Caco-2 (cell line): ENCODE data around the gene LHPP. TPM values are rescaled to one million over a fixed set of nuclear protein-coding genes. Genes with fewer than 3 reads are reported as not detected.

Experiments
- BruUV-seq: library from RNA; stranded (reverse); fragments of 400-500 nt; replicated peaks from 2 replicates; lab custom pipeline; 2021; lab: Mats Ljungman, UMichigan
- CTCF ChIA-PET: fragments of 300-600 bp; sonication (Branson Sonifier 250); formaldehyde crosslinking; loops from one replicate; lab custom pipeline; 2022; ENCODE audit warnings: antibody characterized with exemption; lab: Charles Lee
- POLR2A ChIA-PET: fragments of 300-600 bp; sonication (Branson Sonifier 250); formaldehyde crosslinking; loops from one replicate; lab custom pipeline; 2022; ENCODE audit warnings: antibody characterized with exemption; lab: Charles Lee
- DNase-seq, 2 experiments: peaks; one replicate each; pipeline versions ENCODE4 v3.0.0 to v3.0.0-alpha.2; 2020 to 2022
- H3K27me3 ChIP-seq: replicated peaks from 2 replicates; pipeline ENCODE4 v1.6.0; 2011; ENCODE audit warnings: low read length; ENCODE audit not compliant: control insufficient read depth, insufficient read depth
- H3K36me3 ChIP-seq: 2 replicates; pipeline ENCODE4 v1.5.1; 2011; ENCODE audit warnings: low read length; ENCODE audit not compliant: control insufficient read depth, insufficient read depth
- H3K4me1 ChIP-seq: fragments of 250-450 bp; sonication (Bioruptor Pico); 2 replicates; pipeline ENCODE4 v1.5.1; 2020; ENCODE audit warnings: mild to moderate bottlenecking
- H3K4me3 ChIP-seq: 2 replicates; pipeline ENCODE4 v1.5.1; 2011; ENCODE audit warnings: low read depth, mild to moderate bottlenecking, control low read depth, low read length
- H3K9me3 ChIP-seq: fragments of 250-450 bp; sonication (Bioruptor Pico); 2 replicates; pipeline ENCODE4 v1.5.1; 2020; ENCODE audit warnings: mild to moderate bottlenecking, moderate library complexity
- H3K27ac Mint-ChIP-seq: one replicate; pipeline ENCODE4 v1.8.0; 2022; ENCODE audit warnings: mixed read lengths; ENCODE audit not compliant: unreplicated experiment
- H3K27me3 Mint-ChIP-seq: one replicate; pipeline ENCODE4 v1.8.0; 2022; ENCODE audit warnings: mixed read lengths; ENCODE audit not compliant: insufficient read depth, unreplicated experiment
- H3K36me3 Mint-ChIP-seq: one replicate; pipeline ENCODE4 v1.8.0; 2022; ENCODE audit warnings: mild to moderate bottlenecking, mixed read lengths; ENCODE audit not compliant: insufficient read depth, unreplicated experiment
- H3K4me1 Mint-ChIP-seq: one replicate; pipeline ENCODE4 v1.8.0; 2022; ENCODE audit warnings: low read depth, mixed read lengths; ENCODE audit not compliant: unreplicated experiment
- H3K4me3 Mint-ChIP-seq: one replicate; pipeline ENCODE4 v1.8.0; 2022; ENCODE audit warnings: mild to moderate bottlenecking, moderate library complexity, mixed read lengths; ENCODE audit not compliant: unreplicated experiment
- H3K9me3 Mint-ChIP-seq: one replicate; pipeline ENCODE4 v1.8.0; 2022; ENCODE audit warnings: mixed read lengths; ENCODE audit not compliant: unreplicated experiment
- intact Hi-C: fragments of 100-400 bp; cut with micrococcal nuclease; formaldehyde crosslinking; loops from one replicate; pipeline ENCODE4 v1.10.0; 2022; ENCODE audit not compliant: unreplicated experiment
- total RNA-seq: library from RNA; stranded (reverse); gene quantifications from 2 replicates; pipeline ENCODE4 v1.2.3, GENCODE V29; 2022
- TF ChIP-seq, protein P1 (sequence below), 2 experiments: fragments of 200-600 bp in 1 of 2; IDR thresholded peaks; 1 replicate in 1 of 2; 2 replicates in 1 of 2; pipeline versions ENCODE4 v1.5.1 to v1.8.0; 2011 to 2022; ENCODE audit warnings: antibody characterized with exemption in 1 of 2, control low read depth in 1 of 2, inconsistent platforms in 1 of 2, low read depth in 1 of 2, low read length in 1 of 2, mild to moderate bottlenecking in 1 of 2, moderate library complexity in 1 of 2; ENCODE audit not compliant: insufficient read depth in 1 of 2, severe bottlenecking in 1 of 2, unreplicated experiment in 1 of 2

Gene LHPP
- total RNA-seq, 1 experiment from 2014 or later: 15.9 TPM

DNA sequence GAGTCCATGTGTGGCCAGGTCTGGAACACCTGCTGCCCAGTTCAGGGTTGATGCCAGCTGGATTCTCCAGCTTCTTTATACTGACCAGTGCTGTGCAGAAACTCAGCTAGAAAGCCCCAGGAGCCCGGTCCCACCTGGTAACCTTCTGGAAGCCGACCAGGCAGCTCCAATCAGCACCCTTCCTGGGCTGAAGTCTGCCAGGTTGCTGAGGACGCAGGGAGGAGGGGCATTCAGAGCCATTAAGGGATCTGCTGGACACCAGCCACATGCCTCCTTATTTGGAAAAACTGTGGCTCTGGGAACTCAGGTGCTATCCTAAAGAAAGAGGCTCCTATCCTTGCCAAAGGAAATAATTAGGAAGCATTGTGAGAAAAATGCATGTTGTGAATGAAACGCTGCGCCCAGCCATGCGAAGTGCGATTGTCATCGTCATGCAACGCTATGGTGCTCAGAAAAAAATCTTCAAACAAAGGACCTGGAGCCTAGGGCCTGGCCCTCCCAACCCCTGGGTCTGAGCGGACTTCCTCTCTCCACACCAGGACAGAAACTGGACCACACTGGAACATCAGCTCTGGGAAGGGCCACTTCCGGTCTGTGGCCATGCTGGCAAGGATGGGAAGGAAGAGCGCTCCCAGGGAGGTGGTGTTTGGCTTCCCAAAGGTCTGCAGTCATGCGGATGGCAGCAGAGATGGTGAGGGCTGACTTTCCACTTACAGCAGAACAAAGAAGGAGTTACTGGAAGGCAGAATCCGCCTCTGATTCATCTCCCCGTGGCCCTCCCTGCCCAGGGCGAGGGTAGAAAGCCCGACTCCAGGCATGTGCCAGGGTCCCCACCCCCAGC is 192.4 kb downstream of the LHPP start:
- no TSS peak for BruUV-seq
- Mint-ChIP-seq H3K27me3 (no peaks in the 10 kb centered on the region), H3K36me3 (no peaks in the 10 kb centered on the region), H3K4me1 (peaks cover 7% of the 10 kb centered on the region), H3K4me3 (no peak overlapping the region), H3K9me3 (no peaks in the 10 kb centered on the region), H3K27ac (no peak overlapping the region)
- Histone ChIP-seq H3K9me3 (no peaks in the 10 kb centered on the region), H3K4me3 (no peak overlapping the region), H3K4me1 (no peaks in the 10 kb centered on the region; the same call in 1 of the 2 replicates), H3K27me3 (no peaks in the 10 kb centered on the region), H3K36me3 (no peaks in the 10 kb centered on the region)
- no peak for DNase-seq
- CTCF ChIA-PET: no interaction called here
- TF ChIP-seq, protein P1, sequence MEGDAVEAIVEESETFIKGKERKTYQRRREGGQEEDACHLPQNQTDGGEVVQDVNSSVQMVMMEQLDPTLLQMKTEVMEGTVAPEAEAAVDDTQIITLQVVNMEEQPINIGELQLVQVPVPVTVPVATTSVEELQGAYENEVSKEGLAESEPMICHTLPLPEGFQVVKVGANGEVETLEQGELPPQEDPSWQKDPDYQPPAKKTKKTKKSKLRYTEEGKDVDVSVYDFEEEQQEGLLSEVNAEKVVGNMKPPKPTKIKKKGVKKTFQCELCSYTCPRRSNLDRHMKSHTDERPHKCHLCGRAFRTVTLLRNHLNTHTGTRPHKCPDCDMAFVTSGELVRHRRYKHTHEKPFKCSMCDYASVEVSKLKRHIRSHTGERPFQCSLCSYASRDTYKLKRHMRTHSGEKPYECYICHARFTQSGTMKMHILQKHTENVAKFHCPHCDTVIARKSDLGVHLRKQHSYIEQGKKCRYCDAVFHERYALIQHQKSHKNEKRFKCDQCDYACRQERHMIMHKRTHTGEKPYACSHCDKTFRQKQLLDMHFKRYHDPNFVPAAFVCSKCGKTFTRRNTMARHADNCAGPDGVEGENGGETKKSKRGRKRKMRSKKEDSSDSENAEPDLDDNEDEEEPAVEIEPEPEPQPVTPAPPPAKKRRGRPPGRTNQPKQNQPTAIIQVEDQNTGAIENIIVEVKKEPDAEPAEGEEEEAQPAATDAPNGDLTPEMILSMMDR (IDR thresholded peaks at IDR 0.05; ENCODE audit: insufficient read depth in 1 of 2, low read depth in 1 of 2, low read length in 1 of 2, severe bottlenecking in 1 of 2, unreplicated experiment in 1 of 2): no peak
- intact Hi-C loops: no loop called here
- POLR2A ChIA-PET: no interaction called here

- Mint-ChIP-seq H3K9me3 (no peaks in the 10 kb centered on the region), H3K4me1 (peaks cover 7% of the 10 kb centered on the region), H3K36me3 (no peaks in the 10 kb centered on the region), H3K27me3 (no peaks in the 10 kb centered on the region), H3K27ac (no peak overlapping the region), H3K4me3 (no peak overlapping the region)
- ChIA-PET CTCF (no interaction called here), POLR2A (no interaction called here)
- DNase-seq: no peak
- H3K4me3 ChIP-seq: no peak overlapping the region
- TF ChIP-seq, protein P1 (IDR thresholded peaks at IDR 0.05; ENCODE audit: insufficient read depth in 1 of 2, low read depth in 1 of 2, low read length in 1 of 2, severe bottlenecking in 1 of 2, unreplicated experiment in 1 of 2): no peak
- H3K36me3 ChIP-seq: no peaks in the 10 kb centered on the region
- no peaks in the 10 kb centered on the region; the same call in 1 of the 2 replicates for H3K4me1 ChIP-seq
- H3K27me3 ChIP-seq: no peaks in the 10 kb centered on the region
- no peaks in the 10 kb centered on the region for H3K9me3 ChIP-seq
- intact Hi-C loops: no loop called here
- BruUV-seq: no TSS peak
Measured at GRCh38 chr10:124654686-124655085, 193.1 kb downstream of the LHPP start.

- intact Hi-C loops: no loop called here
- H3K36me3 ChIP-seq: no peaks in the 10 kb centered on the region
- no peaks in the 10 kb centered on the region for H3K27me3 Mint-ChIP-seq
- peaks cover 7% of the 10 kb centered on the region for H3K4me1 Mint-ChIP-seq
- no TSS peak for BruUV-seq
- no peak overlapping the region for H3K27ac Mint-ChIP-seq
- H3K9me3 ChIP-seq: no peaks in the 10 kb centered on the region
- H3K4me3 ChIP-seq: no peak overlapping the region
- DNase-seq: no peak
- no peaks in the 10 kb centered on the region; the same call in 1 of the 2 replicates for H3K4me1 ChIP-seq
- TF ChIP-seq, protein P1 (IDR thresholded peaks at IDR 0.05; ENCODE audit: insufficient read depth in 1 of 2, low read depth in 1 of 2, low read length in 1 of 2, severe bottlenecking in 1 of 2, unreplicated experiment in 1 of 2): no peak
- CTCF ChIA-PET: no interaction called here
- H3K36me3 Mint-ChIP-seq: no peaks in the 10 kb centered on the region
- POLR2A ChIA-PET: no interaction called here
- no peaks in the 10 kb centered on the region for H3K9me3 Mint-ChIP-seq
- H3K27me3 ChIP-seq: no peaks in the 10 kb centered on the region
- H3K4me3 Mint-ChIP-seq: no peak overlapping the region
Measured at GRCh38 chr10:124655191-124656112, 193.8 kb downstream of the LHPP start.
